Stimulated activated CD8-positive, alpha-beta memory T cell treated with anti-CD3 and anti-CD28 coated beads, Interleukin-12 subunit alpha, Interleukin-12 subunit beta, amount 100 ng/mL, for 4 hours (primary cell): Measurements from ENCODE around the gene SPAG7.
"Not testable (repeated sequence)": the region's sequence is repeated elsewhere in the genome, so short reads cannot be mapped to it uniquely, and the experiment has no call there.

Source experiments
- DNase-seq: peaks from one replicate; pipeline ENCODE4 v3.0.0-alpha.2; 2020; ENCODE audit warnings: low read depth

The SPAG7 gene

GRCh38 chr17:4938069-4938491 is 29.5 kb downstream of the SPAG7 start:
- no peak for DNase-seq

DNA sequence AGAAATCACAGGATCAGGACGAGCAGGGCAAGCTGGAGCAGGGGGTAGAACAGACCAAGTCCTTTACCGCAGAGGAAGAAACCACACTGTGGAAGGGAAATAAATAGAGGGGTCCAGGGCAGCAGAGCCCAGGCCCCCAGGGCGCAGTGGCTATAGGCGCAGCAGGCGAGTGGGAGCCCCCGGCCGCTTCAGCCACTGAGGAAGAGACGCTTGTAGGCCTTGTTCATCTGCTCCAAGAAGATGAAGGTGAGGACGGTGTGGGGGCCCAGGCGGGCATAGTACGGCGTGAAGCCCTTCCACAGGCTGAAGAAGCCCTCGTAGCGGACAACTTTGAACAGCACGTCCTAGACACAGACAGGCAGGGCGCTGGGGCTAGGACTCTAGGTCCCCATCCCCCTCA is 30.1 kb downstream of the SPAG7 start:
- no peak for DNase-seq

- DNase-seq: no peak
These were observed 31.2 kb downstream of the SPAG7 start for GRCh38 chr17:4936436-4936835.

- no peak for DNase-seq
These were observed 32.0 kb downstream of the SPAG7 start for GRCh38 chr17:4935650-4936049.

- DNase-seq: no peak
These were observed 33.2 kb downstream of the SPAG7 start for GRCh38 chr17:4934173-4934979.

DNA sequence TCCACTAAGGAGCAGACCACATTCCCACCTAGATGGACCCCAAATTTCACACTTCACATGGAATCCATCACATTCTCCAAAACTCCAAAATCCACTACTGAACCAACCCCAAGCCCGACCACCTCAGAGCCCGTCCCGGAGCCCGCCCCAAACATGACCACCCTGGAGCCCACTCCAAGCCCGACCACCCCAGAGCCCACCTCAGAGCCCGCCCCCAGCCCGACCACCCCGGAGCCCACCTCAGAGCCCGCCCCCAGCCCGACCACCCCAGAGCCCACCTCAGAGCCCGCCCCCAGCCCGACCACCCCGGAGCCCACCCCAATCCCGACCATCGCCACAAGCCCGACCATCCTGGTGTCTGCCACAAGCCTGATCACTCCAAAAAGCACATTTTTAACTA is 34.0 kb downstream of the SPAG7 start:
- DNase-seq: no peak

- no peak for DNase-seq
These were observed 34.9 kb downstream of the SPAG7 start for GRCh38 chr17:4932756-4933155.

GRCh38 chr17:4931963-4932362 is 35.7 kb downstream of the SPAG7 start, which contains the start of gene GP1BA:
Gene GP1BA, plus strand, starts transcription at chr17:4932277. Its CDS starts 328 bp downstream, at chr17:4932605.
- DNase-seq: no peak

DNA sequence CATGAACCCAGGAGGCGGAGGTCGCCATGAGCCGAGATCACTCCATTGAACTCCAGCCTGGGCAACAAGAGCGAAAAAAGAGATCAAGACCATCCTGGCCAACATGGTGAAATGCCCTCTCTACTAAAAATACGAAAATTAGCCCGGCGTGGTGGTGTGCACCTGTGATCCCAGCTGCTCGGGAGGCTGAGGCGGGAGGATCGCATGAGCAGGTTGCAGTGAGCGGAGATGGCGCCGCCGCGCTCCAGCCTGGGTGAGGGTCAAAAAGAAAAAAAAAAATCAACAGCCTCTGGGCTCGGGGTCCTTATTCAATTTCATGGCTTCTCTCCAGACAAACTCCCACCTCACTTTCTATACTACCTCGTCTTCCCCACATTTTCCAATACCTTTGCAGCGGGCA is 38.7 kb downstream of the SPAG7 start:
- no peak for DNase-seq

DNA sequence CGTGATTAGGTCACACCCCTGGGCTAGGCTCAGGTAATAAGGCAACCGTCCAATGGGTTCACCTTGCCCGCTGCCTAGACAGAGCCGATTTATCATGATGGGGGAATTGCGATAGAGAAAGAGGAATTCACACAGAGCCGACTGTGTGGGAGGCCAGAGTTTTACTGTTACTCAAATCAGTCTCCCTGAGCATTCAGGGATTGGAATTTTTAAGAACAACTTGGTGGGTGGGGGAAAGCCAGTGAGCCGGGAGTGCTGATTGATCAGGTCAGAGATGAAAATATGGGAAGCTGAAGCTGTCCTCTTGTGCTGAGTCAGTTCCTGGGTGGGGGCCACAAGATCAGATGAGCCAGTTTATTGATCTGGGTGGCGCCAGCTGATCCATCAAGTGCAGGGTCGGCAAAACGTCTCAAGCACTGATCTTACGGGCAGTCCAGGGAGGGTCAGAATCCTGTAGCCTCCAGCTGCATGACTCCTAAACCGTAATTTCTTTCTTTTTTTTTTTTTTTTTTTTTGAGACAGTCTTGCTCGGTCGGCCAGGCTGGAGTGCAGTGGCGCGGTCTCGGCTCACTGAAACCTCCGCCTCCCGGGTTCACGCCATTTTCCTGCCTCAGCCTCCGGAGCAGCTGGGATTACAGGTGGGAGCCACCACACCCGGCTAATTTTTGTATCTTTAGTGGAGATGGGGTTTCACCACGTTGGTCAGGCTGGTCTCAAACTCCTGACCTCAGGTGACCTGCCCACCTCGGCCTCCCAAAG is 40.9 kb downstream of the SPAG7 start:
- not testable (repeated sequence) for DNase-seq

DNA sequence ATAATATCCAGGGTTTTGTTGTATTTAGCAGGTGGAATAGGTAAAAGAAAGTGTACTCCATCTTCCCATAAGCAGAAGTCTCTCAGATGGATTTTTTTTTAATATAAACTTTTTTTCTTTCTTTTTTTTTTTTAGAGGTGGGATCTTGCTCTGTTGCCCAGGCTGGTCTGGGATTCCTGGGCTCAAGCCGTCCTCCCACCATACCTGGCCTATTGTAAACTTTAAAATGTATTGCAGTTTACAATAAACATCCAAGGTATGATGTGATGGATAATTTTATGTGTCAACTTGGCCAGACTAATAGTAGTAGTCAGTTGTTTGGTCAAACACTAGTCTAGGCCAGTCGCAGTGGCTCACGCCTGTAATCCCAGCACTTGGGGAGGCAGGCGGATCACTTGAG is 46.3 kb downstream of the SPAG7 start:
- no peak for DNase-seq

- no peak for DNase-seq
These were observed 47.1 kb downstream of the SPAG7 start for GRCh38 chr17:4920351-4921048.

GRCh38 chr17:4919511-4920047 is 48.0 kb downstream of the SPAG7 start:
- no peak for DNase-seq

GRCh38 chr17:4914551-4914950 is 53.1 kb downstream of the SPAG7 start:
- DNase-seq: not testable (repeated sequence)

DNA sequence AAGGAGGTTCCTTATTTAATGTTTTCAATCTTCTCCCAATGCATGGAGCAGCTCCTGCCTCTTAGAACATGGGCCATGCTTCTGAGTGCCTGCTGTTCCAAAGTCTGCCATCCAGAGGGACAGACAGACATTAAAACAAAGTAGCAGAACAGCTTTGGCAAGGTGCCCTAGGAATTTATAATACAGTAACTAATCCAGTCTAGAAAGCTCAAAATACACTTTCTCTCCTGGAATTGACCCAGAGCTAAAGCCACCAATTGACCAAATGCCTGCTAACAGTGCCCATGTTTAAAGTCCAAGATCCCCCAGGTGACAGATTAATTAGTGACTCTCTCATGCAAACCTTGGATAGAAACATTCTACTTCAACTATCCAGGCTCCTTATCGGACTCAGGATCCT is 53.6 kb downstream of the SPAG7 start:
- DNase-seq: no peak
